ENCODE data around the gene SUPT3H.

Gene SUPT3H

DNA sequence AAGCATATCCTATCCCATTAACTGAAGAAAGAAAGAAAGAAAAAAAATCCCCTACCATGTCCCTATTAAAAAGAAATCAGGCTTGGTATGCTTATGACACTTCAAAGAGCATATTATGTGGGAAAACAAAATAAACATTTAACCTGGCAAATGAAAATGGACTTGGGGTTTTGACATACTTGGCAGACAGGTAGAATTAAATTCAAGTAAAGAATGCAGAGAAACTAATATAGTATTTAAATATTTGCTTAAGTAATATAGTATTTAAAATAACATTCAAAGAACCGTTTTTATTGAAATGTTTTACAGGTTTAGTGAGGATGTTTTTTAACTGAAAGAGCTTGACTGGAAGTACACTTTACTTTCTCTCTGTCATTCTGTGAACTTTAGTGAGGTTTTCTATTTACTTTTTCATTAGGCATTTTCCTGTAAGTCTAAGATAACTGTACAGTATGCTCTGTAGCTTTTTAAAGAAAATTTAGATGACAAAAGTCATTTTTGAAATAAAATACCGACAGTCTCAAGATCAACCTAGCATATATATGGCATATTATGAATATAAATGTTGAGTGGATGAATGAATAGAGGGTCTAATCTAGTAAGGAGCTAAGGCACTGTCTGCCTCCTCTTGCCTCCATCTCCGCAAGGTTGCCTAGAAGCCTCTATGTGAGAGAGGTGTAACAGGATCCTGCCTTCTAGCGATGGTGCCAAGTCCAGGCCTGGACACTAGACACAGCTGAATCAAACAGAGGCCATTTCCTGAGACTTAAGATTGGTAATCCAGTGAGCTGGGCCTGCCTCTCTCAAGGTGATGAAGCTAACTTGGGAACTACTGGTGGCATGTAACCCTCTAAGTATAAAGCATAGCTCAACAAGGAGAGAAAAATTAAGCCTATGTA lies 394.0 kb downstream of the SUPT3H start:
- DNase-seq, result no peak

- DNase-seq, result no peak
These were observed 396.9 kb downstream of the SUPT3H start for GRCh38 chr6:44980841-44981240.

DNA sequence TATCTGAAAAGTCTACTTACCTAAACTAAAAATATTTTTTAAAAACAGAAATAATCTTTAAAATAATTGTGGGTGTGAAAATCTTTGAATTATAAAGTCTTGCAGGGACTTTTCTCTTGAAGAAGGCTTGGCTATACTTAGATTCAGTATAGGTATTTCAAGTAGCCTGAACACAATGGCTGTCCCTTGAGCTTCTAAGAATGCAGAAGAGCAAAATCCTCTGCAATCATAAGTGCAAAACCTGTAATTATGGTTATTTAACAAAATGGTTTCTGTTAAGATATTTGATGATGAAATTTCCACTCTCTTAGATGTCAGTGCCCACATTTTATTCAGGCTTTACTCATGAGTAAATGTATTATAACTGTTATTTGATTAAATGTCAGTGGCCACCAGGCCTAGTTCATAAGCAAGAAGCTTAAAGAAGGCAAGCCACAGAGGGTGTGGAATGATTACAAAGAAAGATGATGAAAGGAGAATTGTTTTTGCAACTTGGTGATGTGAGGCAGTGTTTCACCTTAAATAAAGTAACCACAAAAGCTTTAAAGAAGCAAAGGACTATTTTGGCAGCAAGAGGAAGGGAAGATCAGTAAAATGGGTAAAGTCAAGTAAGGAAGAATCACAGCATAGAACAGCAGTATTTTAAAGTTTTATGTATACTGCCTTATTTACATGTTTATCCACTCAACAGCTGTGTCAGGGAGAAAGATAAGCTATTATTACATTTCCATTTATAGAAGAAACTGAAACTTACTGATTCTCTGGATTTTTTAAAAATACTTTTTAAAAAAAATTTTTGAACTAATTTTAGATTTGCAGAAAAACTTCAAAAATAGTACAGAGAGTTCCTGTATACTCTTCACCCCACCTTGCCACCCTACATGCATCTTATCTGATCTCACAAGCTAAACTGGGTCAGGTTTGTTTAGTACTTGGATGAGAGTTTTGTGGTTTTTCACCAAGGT lies 400.8 kb downstream of the SUPT3H start:
- no peak for DNase-seq

GRCh38 chr6:44974511-44974910 lies 403.2 kb downstream of the SUPT3H start:
- DNase-seq, result no peak

GRCh38 chr6:44972709-44973108 lies 405.0 kb downstream of the SUPT3H start:
- no peak for DNase-seq

GRCh38 chr6:44969446-44970185 lies 408.1 kb downstream of the SUPT3H start:
- no peak for DNase-seq

DNA sequence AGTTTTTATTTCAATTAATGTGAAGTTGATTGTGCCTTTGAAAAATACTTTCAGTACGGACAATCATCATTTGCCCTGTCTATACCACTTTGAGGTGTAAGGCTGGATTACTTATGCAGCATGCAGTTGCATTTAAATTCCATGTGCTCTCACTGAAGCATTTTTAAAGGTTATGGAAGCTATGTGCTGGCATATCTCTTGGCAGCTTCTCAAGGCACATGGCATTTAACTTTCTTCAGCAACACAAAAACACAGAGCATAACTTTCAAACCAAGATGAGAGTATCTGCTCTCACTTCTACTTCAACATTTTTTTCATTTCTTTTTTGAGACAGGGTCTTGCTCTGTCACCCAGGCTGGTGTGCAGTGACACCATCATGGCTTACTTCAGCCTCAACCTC lies 410.3 kb downstream of the SUPT3H start:
- no peak for DNase-seq

GRCh38 chr6:44966449-44967092 lies 411.2 kb downstream of the SUPT3H start:
- DNase-seq, result no peak

- no peak for DNase-seq
These were observed 412.0 kb downstream of the SUPT3H start for GRCh38 chr6:44965708-44966107.

DNA sequence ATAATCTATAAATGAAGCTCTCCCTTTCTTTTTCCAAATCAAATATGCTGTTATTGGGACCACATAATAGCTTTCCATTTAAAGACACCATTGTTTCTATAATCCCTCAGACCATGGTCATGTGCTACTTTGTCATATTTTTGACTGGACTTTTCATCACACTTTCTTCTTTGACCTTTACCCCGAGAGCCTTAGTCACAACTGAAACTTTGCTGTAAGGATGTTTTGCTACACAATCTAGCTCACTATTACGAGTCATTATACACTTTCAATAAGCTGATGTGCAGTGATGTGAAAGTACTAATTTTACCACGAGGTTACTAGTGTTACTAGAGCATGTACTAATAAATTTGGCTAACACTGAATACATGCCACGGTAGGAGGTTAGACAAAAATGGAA lies 416.8 kb downstream of the SUPT3H start:
- no peak for DNase-seq

DNA sequence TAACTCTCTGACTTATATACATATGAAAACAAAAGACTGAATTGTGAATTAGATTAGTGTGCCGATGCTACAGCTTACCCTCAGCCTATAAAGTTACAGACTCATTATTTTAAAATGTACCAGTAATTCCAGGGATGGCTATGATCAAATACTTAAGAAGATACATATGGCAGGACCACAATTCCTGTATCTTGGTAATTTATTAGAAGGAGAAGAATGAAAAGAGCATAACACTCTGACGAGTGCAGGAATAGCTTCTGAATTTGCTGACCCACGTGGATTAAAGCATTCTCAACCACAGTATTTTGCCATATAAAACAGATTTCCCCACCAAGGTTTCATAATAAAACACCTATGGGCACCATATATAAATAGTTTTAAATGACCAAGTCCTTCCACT lies 418.1 kb downstream of the SUPT3H start:
- no peak for DNase-seq

GRCh38 chr6:44957156-44957555 lies 420.6 kb downstream of the SUPT3H start:
- DNase-seq, result no peak

GRCh38 chr6:44956396-44956795 lies 421.3 kb downstream of the SUPT3H start:
- no peak for DNase-seq

DNA sequence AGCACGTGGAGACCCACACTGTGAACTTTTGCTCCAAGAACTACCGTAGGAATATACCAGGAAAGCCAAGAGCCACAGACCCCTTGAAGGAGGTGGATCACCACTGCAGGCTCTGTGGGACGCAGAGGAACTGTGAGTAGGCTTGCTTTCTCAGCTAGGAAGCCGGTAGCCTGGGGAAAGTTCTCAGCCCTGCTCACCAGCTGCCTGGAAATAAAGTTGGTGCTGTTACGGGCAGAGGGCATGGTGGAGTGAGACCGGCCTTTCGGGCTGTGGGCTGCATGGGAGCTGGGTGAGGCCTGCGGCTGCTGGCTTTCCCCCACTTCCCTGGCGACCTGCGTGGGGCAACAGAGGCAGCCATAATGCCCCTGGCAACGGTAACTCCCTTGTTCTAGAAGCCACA lies 422.6 kb downstream of the SUPT3H start:
- DNase-seq, result no peak

GRCh38 chr6:44954281-44954680 lies 423.5 kb downstream of the SUPT3H start:
- DNase-seq, result no peak

GRCh38 chr6:44951253-44951747 lies 426.4 kb downstream of the SUPT3H start:
- no peak for DNase-seq

DNA sequence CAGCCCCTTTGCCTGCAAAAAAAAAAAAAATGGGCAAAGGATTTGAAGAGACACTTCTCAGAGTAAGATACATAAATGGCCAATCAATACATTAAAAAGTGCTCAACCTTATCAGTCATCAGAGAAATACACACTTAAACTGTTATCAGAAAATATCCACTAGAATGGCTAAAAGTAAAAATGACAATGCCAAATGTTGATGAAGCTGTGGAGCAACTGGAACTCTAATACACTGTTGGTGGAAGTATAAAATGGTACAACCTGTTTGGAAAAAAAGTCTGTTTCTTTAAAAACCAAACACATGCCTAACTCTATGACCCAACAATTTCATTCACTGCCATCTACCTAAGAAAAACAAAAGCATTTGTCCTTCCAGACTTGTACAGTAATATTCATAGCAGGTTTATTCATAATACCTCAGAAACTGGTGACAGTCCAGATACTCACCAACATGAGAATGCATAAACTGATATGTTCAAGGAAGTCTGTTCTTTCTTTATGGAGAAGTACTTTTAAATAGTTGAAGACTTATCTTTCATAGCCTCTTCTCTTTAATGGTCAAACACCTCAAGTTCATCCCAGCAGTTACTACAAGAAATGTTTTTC lies 428.0 kb downstream of the SUPT3H start:
- no peak for DNase-seq

- no peak for DNase-seq
These were observed 434.2 kb downstream of the SUPT3H start for GRCh38 chr6:44943541-44943940.

GRCh38 chr6:44942798-44943197 lies 434.9 kb downstream of the SUPT3H start:
- no peak for DNase-seq

GRCh38 chr6:44942201-44942600 lies 435.5 kb downstream of the SUPT3H start:
- DNase-seq, result no peak

DNA sequence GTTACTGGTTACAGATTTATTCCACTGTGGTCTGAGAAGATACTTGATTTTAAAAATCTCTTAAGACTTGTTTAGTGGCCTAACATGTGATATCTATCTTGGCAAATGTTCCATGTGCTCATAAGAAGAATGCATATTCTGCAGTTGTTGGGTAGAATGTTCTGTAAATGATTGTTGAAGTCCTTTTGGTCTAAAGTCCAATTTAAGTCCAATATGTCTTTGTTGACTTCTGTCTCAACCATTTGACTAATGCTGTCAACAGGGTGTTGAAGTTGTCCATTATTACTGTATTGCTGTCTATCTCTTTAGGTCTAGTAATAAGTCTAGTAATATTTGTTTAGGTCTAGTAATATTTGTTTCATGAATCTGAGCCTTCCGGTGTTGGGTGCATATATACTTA lies 437.4 kb downstream of the SUPT3H start:
- DNase-seq, result no peak

Data from amniotic stem cell (primary cell).